GM19351 (cell line): ENCODE measurements around the gene FBXL16.

Source experiments
- ATAC-seq: cut with Tn5 transposase; IDR thresholded peaks from one replicate; pipeline ENCODE4 v1.9.1; 2021; ENCODE audit warnings: mild to moderate bottlenecking, moderate library complexity; ENCODE audit not compliant: unreplicated experiment

The FBXL16 gene

GRCh38 chr16:678209-678857, 27.3 kb downstream of the FBXL16 start:
- no peak for ATAC-seq

- no peak for ATAC-seq
Measured at GRCh38 chr16:677316-678190, 28.0 kb downstream of the FBXL16 start.

- no peak for ATAC-seq
Measured at GRCh38 chr16:676913-677312, 28.7 kb downstream of the FBXL16 start.

GRCh38 chr16:676565-676902, 29.1 kb downstream of the FBXL16 start:
- ATAC-seq, result no peak

GRCh38 chr16:675884-676564, 29.6 kb downstream of the FBXL16 start:
- ATAC-seq, result no peak

- no peak for ATAC-seq
Measured at GRCh38 chr16:674968-675883, 30.4 kb downstream of the FBXL16 start, which contains the start of gene RHBDL1. Gene RHBDL1, plus strand, starts transcription at chr16:675671. Its CDS starts 120 bp downstream, at chr16:675791.

- no peak for ATAC-seq
Measured at GRCh38 chr16:674214-674881, 31.3 kb downstream of the FBXL16 start.

- no peak for ATAC-seq
Measured at GRCh38 chr16:673399-673991, 32.1 kb downstream of the FBXL16 start.

- ATAC-seq, result no peak
Measured at GRCh38 chr16:672851-673250, 32.8 kb downstream of the FBXL16 start.

GRCh38 chr16:672371-672770, 33.2 kb downstream of the FBXL16 start:
- no peak for ATAC-seq

GRCh38 chr16:671353-672131, 34.1 kb downstream of the FBXL16 start:
- no peak for ATAC-seq

- no peak for ATAC-seq
Measured at GRCh38 chr16:670485-671352, 34.9 kb downstream of the FBXL16 start.

GRCh38 chr16:669666-670065, 35.9 kb downstream of the FBXL16 start:
- ATAC-seq, result no peak

GRCh38 chr16:668519-669171, 37.0 kb downstream of the FBXL16 start:
- ATAC-seq, result no peak

- peak; percentile 93 for ATAC-seq
Measured at GRCh38 chr16:667780-668518, 37.7 kb downstream of the FBXL16 start, which contains the start of gene RHOT2. Gene RHOT2, plus strand, starts transcription at chr16:668132. Its CDS starts 68 bp downstream, at chr16:668200.

- ATAC-seq, result no peak
Measured at GRCh38 chr16:667113-667779, 38.4 kb downstream of the FBXL16 start.
